Gastroesophageal sphincter (tissue), 4 donors: Measurements from ENCODE around the gene LRRC1. TPM values are rescaled to one million over a fixed set of nuclear protein-coding genes. Genes with fewer than 3 reads are reported as not detected.
A peak's percentile ranks its signal among the peaks of the same experiment; 100 is the strongest.

Experiments used
- ATAC-seq: fragments of 150-250 bp; one replicate; pipeline ENCODE4 v1.9.1; 2016; ENCODE audit warnings: mild to moderate bottlenecking, moderate library complexity
- H3K27ac ChIP-seq, 4 donors: fragments of 200-600 bp; sonication (generic) in 3 of 4; 1 replicate in 3 of 4; 2 replicates in 1 of 4; pipeline ENCODE4 v1.5.1; 2016 to 2019
- H3K27me3 ChIP-seq: fragments of 200-600 bp; sonication (generic); one replicate; pipeline ENCODE4 v1.5.1; 2019
- H3K36me3 ChIP-seq, 2 donors: fragments of 200-600 bp; sonication (generic); one replicate each; pipeline ENCODE4 v1.5.1; 2019; ENCODE audit warnings: control low read depth in 1 of 2
- H3K4me1 ChIP-seq, 3 donors: fragments of 200-600 bp; sonication (generic); 1 replicate in 2 of 3; 2 replicates in 1 of 3; pipeline ENCODE4 v1.5.1; 2016 to 2019; ENCODE audit warnings: control low read depth in 2 of 3
- H3K4me3 ChIP-seq, 2 donors: fragments of 200-600 bp; sonication (generic); one replicate each; pipeline ENCODE4 v1.5.1; 2019; ENCODE audit warnings: mild to moderate bottlenecking in 1 of 2, moderate library complexity in 1 of 2
- H3K9me3 ChIP-seq, 3 donors: fragments of 200-600 bp; sonication (generic); one replicate each; pipeline ENCODE4 v1.5.1; 2017 to 2019; ENCODE audit warnings: control low read depth in 2 of 3
- CTCF ChIP-seq, 4 experiments: fragments of 200-600 bp in 2 of 4; fragments of 450-650 bp in 2 of 4; sonication (generic) in 1 of 4; IDR thresholded peaks; one replicate each; pipeline ENCODE4 v1.5.1; 2017 to 2019; ENCODE audit warnings: antibody characterized with exemption in 4 of 4, mild to moderate bottlenecking in 2 of 4, moderate library complexity in 2 of 4
- EP300 ChIP-seq: sonication (generic); formaldehyde crosslinking; IDR thresholded peaks from one replicate; pipeline ENCODE4 v1.6.1; 2017; ENCODE audit warnings: antibody characterized with exemption, mild to moderate bottlenecking
- POLR2A ChIP-seq, 2 donors: fragments of 450-650 bp; IDR thresholded peaks; one replicate each; pipeline ENCODE4 v1.6.1; 2017; ENCODE audit warnings: antibody characterized with exemption in 2 of 2, mild to moderate bottlenecking in 2 of 2, moderate library complexity in 1 of 2
- POLR2AphosphoS5 ChIP-seq: sonication (generic); formaldehyde crosslinking; IDR thresholded peaks from one replicate; pipeline ENCODE4 v1.6.1; 2017; ENCODE audit warnings: antibody characterized with exemption
- WGBS, 2 donors: methylation state at CpG; one replicate each; pipeline ENCODE4 v1.1.5; 2018; ENCODE audit warnings: low coverage in 1 of 2; 5-methylcytosine and 5-hydroxymethylcytosine counted together
- total RNA-seq, 4 donors: library from RNA; depleted of rRNA; stranded (reverse); fragments of >200 nt; gene quantifications; one replicate each; pipeline ENCODE4 v1.1.0, GENCODE V29; 2016

Gene LRRC1
- total RNA-seq, 4 donors from 2014 or later: 12.4 to 28.3 (median 15.5) TPM

- no peak for ATAC-seq
- Histone ChIP-seq H3K4me1 (peaks cover 0 to 64% (median 3%) of the 10 kb centered on the region in 3 donors), H3K4me3 (no peak overlapping the region), H3K36me3 (no peaks in the 10 kb centered on the region), H3K9me3 (no peaks in the 10 kb centered on the region), H3K27me3 (no peaks in the 10 kb centered on the region), H3K27ac (peak overlapping the region in 1 of 4 donors; percentile 49)
- 87% methylated on average over 3 of the region's 3 CpGs; no CpG with 5 or more reads in 1 of the 2 donors for WGBS, 2 donors
- TF ChIP-seq POLR2A (IDR thresholded peaks at IDR 0.05): no peak
These were observed 66.7 kb downstream of the LRRC1 start for GRCh38 chr6:53861518-53861917.

GRCh38 chr6:53862662-53863462, 68.1 kb downstream of the LRRC1 start:
- no peaks in the 10 kb centered on the region for H3K36me3 ChIP-seq
- peak; percentile 18 for ATAC-seq
- peak overlapping the region in 3 of 4 donors; percentile 43 to 58 (median 49) for H3K27ac ChIP-seq
- peaks cover 0 to 52% (median 3%) of the 10 kb centered on the region in 3 donors for H3K4me1 ChIP-seq
- H3K27me3 ChIP-seq: no peaks in the 10 kb centered on the region
- H3K9me3 ChIP-seq: no peaks in the 10 kb centered on the region
- 46 to 51% methylated on average over 4 to 7 of the region's 7 CpGs for WGBS, 2 donors
- H3K4me3 ChIP-seq: no peak overlapping the region
- TF ChIP-seq POLR2AphosphoS5 (peak; percentile 81), POLR2A (IDR thresholded peaks at IDR 0.05) (no peak)

- no peak overlapping the region for H3K27ac ChIP-seq
- H3K9me3 ChIP-seq: no peaks in the 10 kb centered on the region
- no peak for TF ChIP-seq POLR2AphosphoS5
- no peak for TF ChIP-seq CTCF (IDR thresholded peaks at IDR 0.05)
- TF ChIP-seq EP300: no peak
- no peak for TF ChIP-seq POLR2A (IDR thresholded peaks at IDR 0.05)
- no peaks in the 10 kb centered on the region for H3K36me3 ChIP-seq
- ATAC-seq: no peak
- whole genome bisulfite sequencing, 2 donors: 95 to 96% methylated on average over 4 to 5 of the region's 5 CpGs
- no peaks in the 10 kb centered on the region for H3K27me3 ChIP-seq
- peaks cover 0 to 37% (median 3%) of the 10 kb centered on the region in 3 donors for H3K4me1 ChIP-seq
- H3K4me3 ChIP-seq: no peak overlapping the region
These were observed 70.0 kb downstream of the LRRC1 start for GRCh38 chr6:53864781-53865180.

GRCh38 chr6:53866226-53866625, 71.4 kb downstream of the LRRC1 start:
- ATAC-seq: no peak
- Histone ChIP-seq H3K27me3 (no peaks in the 10 kb centered on the region), H3K4me3 (no peak overlapping the region), H3K9me3 (no peaks in the 10 kb centered on the region), H3K4me1 (peaks cover 0 to 35% (median 3%) of the 10 kb centered on the region in 3 donors), H3K27ac (no peak overlapping the region), H3K36me3 (no peaks in the 10 kb centered on the region)
- no peak for TF ChIP-seq POLR2AphosphoS5
- TF ChIP-seq EP300: no peak
- TF ChIP-seq CTCF (IDR thresholded peaks at IDR 0.05): no peak
- TF ChIP-seq POLR2A (IDR thresholded peaks at IDR 0.05): no peak
- 47 to 63% methylated on average over 4 of the region's 4 CpGs for WGBS, 2 donors

- TF ChIP-seq POLR2AphosphoS5: no peak
- TF ChIP-seq EP300: no peak
- TF ChIP-seq POLR2A (IDR thresholded peaks at IDR 0.05): no peak
- no peak for TF ChIP-seq CTCF (IDR thresholded peaks at IDR 0.05)
- H3K27ac ChIP-seq: no peak overlapping the region
- no peaks in the 10 kb centered on the region for H3K9me3 ChIP-seq
- no peak for ATAC-seq
- H3K4me1 ChIP-seq: peaks cover 0 to 11% (median 0%) of the 10 kb centered on the region in 3 donors
- no peak overlapping the region for H3K4me3 ChIP-seq
- H3K27me3 ChIP-seq: no peaks in the 10 kb centered on the region
- H3K36me3 ChIP-seq: no peaks in the 10 kb centered on the region
These were observed 73.8 kb downstream of the LRRC1 start for GRCh38 chr6:53868626-53869025.

GRCh38 chr6:53869964-53870363, 75.2 kb downstream of the LRRC1 start:
- Histone ChIP-seq H3K36me3 (no peaks in the 10 kb centered on the region), H3K4me3 (no peak overlapping the region), H3K4me1 (no peaks in the 10 kb centered on the region), H3K27ac (no peak overlapping the region), H3K27me3 (no peaks in the 10 kb centered on the region), H3K9me3 (no peaks in the 10 kb centered on the region)
- WGBS, 2 donors: 51 to 67% methylated on average over 6 of the region's 6 CpGs
- no peak for ATAC-seq
- no peak for TF ChIP-seq POLR2A (IDR thresholded peaks at IDR 0.05)
- TF ChIP-seq CTCF (IDR thresholded peaks at IDR 0.05): no peak
